ENCODE results near the gene DDX23.

DNA sequence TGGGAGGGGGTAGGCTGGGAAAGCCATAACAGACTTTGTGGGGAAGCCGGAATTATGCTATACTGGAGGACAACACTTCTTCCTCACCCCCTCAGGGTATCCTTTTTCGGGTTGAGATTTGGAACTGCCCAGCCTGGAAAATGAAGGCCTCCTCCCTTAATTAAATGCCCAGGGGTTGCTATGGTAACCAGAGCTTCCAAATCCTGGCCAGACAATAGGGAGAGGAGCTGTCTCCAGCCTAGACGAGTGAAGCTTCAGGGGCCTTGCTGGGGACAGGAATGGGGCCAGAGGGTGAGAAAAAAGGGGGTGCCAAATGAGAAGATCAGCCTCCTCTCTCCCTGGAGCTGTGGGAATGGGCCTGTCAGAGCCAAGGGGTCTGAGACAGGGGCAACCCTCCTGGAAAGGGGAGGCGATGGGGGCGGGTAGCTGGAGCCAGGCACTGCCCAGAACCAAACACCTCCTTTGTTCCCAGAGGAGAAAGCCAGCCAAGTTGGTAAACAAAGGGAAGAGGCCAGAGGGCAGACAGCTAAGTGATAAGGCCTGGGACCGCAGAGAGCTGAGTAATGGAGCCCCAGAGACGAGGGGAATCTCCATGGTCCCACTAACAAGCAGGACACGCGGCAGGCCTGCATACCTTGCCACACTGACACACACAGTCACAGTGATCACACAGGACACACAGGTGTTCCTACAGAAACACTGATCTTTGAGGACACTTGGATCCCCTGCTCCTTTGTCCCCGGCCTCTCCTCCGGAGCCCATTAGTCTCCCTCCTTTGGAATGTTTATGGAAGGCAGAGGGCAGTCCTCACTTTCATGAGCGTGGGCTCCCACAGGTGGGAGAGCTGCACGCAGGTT is 31.6 kb upstream of the DDX23 start:
- no peak for TF ChIP-seq CTCF (conservative IDR thresholded peaks at IDR 0.05)
- TF ChIP-seq ZFX (IDR thresholded peaks at IDR 0.05) = no peak

All from C4-2B (cell line).